GM23338 (cell line): ENCODE results near the gene ABR. TPM values are rescaled to one million over a fixed set of nuclear protein-coding genes. Genes with fewer than 3 reads are reported as not detected.

Experiments
- ATAC-seq: fragments of 200-7000 bp; cut with Tn5 transposase; 3 replicates; pipeline ENCODE4 v1.9.1; 2020
- DNase-seq: peaks from one replicate; pipeline ENCODE4 v3.0.0-alpha.2; 2015; ENCODE audit warnings: low spot score
- H2AFZ ChIP-seq: fragments of 200-600 bp; sonication (generic); 2 replicates; pipeline ENCODE4 v1.8.0; 2016; ENCODE audit warnings: antibody characterized with exemption, mild to moderate bottlenecking, moderate library complexity
- H3F3A ChIP-seq: fragments of 200-600 bp; sonication (generic); replicated peaks from 2 replicates; pipeline ENCODE4 v1.8.0; 2017; ENCODE audit warnings: antibody characterized with exemption, mixed run types, low read depth
- H3K27ac ChIP-seq: fragments of 200-600 bp; sonication (generic); 2 replicates; pipeline ENCODE4 v1.6.1; 2016; ENCODE audit warnings: low read depth
- H3K27me3 ChIP-seq: fragments of 200-600 bp; sonication (generic); 2 replicates; pipeline ENCODE4 v1.8.0; 2016; ENCODE audit warnings: mild to moderate bottlenecking, mixed run types, moderate library complexity; ENCODE audit not compliant: insufficient read depth
- H3K36me3 ChIP-seq: fragments of 200-600 bp; sonication (generic); 2 replicates; pipeline ENCODE4 v1.8.0; 2016; ENCODE audit warnings: mild to moderate bottlenecking; ENCODE audit not compliant: insufficient read depth
- H3K4me1 ChIP-seq: fragments of 200-600 bp; sonication (generic); 2 replicates; pipeline ENCODE4 v1.8.0; 2016; ENCODE audit warnings: mild to moderate bottlenecking, moderate library complexity; ENCODE audit not compliant: insufficient read depth
- H3K4me2 ChIP-seq: fragments of 200-600 bp; sonication (generic); 2 replicates; pipeline ENCODE4 v1.7.1; 2017; ENCODE audit warnings: mixed run types
- H3K4me3 ChIP-seq: fragments of 200-600 bp; sonication (generic); 2 replicates; pipeline ENCODE4 v1.6.1; 2016; ENCODE audit warnings: mixed run types
- H3K79me2 ChIP-seq: fragments of 200-600 bp; sonication (generic); replicated peaks from 2 replicates; pipeline ENCODE4 v1.8.0; 2017; ENCODE audit warnings: mild to moderate bottlenecking; ENCODE audit not compliant: insufficient read depth
- H3K9me2 ChIP-seq: fragments of 200-600 bp; sonication (generic); 2 replicates; pipeline ENCODE4 v1.8.0; 2017; ENCODE audit not compliant: insufficient read depth
- H4K20me1 ChIP-seq: fragments of 200-600 bp; sonication (generic); replicated peaks from 2 replicates; pipeline ENCODE4 v1.8.0; 2017; ENCODE audit warnings: mild to moderate bottlenecking; ENCODE audit not compliant: insufficient read depth
- H3K27ac Mint-ChIP-seq: 2 replicates; pipeline ENCODE4 v1.8.0; 2020; ENCODE audit warnings: inconsistent platforms, mild to moderate bottlenecking, moderate library complexity, mixed read lengths
- H3K27me3 Mint-ChIP-seq: 3 replicates; pipeline ENCODE4 v1.8.0; 2022; ENCODE audit warnings: low read depth, mild to moderate bottlenecking, moderate library complexity, mixed read lengths, inconsistent platforms; ENCODE audit not compliant: insufficient read depth, poor library complexity
- H3K36me3 Mint-ChIP-seq: 3 replicates; pipeline ENCODE4 v1.8.0; 2021; ENCODE audit warnings: low read depth, mild to moderate bottlenecking, inconsistent platforms, moderate library complexity, mixed read lengths
- H3K4me1 Mint-ChIP-seq: 3 replicates; pipeline ENCODE4 v1.8.0; 2020; ENCODE audit warnings: mild to moderate bottlenecking, inconsistent platforms, mixed read lengths
- H3K4me3 Mint-ChIP-seq: 3 replicates; pipeline ENCODE4 v1.8.0; 2021; ENCODE audit warnings: moderate library complexity, mild to moderate bottlenecking, inconsistent platforms, mixed read lengths
- H3K9me3 Mint-ChIP-seq: 3 replicates; pipeline ENCODE4 v1.8.0; 2020; ENCODE audit warnings: moderate library complexity, mild to moderate bottlenecking, inconsistent platforms, mixed read lengths
- EZH2 ChIP-seq: fragments of 200-600 bp; sonication (generic); IDR thresholded peaks from one replicate; pipeline ENCODE4 v1.8.0; 2017; ENCODE audit warnings: antibody characterized with exemption, mild to moderate bottlenecking, low read depth; ENCODE audit not compliant: unreplicated experiment
- EZH2phosphoT487 ChIP-seq: fragments of 200-600 bp; sonication (generic); IDR thresholded peaks from one replicate; pipeline ENCODE4 v1.8.1; 2018; ENCODE audit warnings: antibody characterized with exemption; ENCODE audit not compliant: unreplicated experiment
- REST ChIP-seq: IDR thresholded peaks from one replicate; pipeline ENCODE4 v1.6.1; 2018; ENCODE audit warnings: antibody characterized with exemption; ENCODE audit not compliant: unreplicated experiment
- ZNF114 ChIP-seq: fragments of 250-450 bp; sonication (Bioruptor Pico); IDR thresholded peaks from 2 replicates; pipeline ENCODE4 v1.5.0; 2020; ENCODE audit warnings: mild to moderate bottlenecking, moderate library complexity
- ZNF462 ChIP-seq: fragments of 250-450 bp; sonication (Bioruptor Pico); IDR thresholded peaks from 2 replicates; pipeline ENCODE4 v1.5.0; 2020; ENCODE audit warnings: mild to moderate bottlenecking, moderate library complexity
- polyA plus RNA-seq: library from polyadenylated mRNA; unstranded; fragments of >200 nt; fragmentation: Nextera tagmentation; extraction: Ambion mirVana; gene quantifications from 2 replicates; pipeline ENCODE4 v1.2.1, GENCODE V29; 2016
- total RNA-seq: library from RNA; depleted of rRNA; stranded (reverse); fragments of >200 nt; shearing (Covaris generic); gene quantifications from 2 replicates; pipeline ENCODE4 v1.2.3, GENCODE V29; 2014
- TF ChIP-seq, protein P1 (sequence below): IDR thresholded peaks from 2 replicates; pipeline ENCODE4 v1.6.1; 2016; ENCODE audit warnings: antibody characterized with exemption
- TF ChIP-seq, protein P2 (sequence below), 2 experiments: fragments of 200-600 bp in 1 of 2; sonication (generic) in 1 of 2; conservative IDR thresholded peaks; 2 replicates each; pipeline versions ENCODE4 v1.5.1 to v1.6.1; 2016 to 2017; ENCODE audit warnings: antibody characterized with exemption in 2 of 2, low read depth in 2 of 2, mild to moderate bottlenecking in 2 of 2, moderate library complexity in 1 of 2

Gene ABR
- total and polyA plus RNA-seq, 2 experiments from 2014 or later, result 15.0 to 27.7 TPM

GRCh38 chr17:1116602-1117001, 63.2 kb downstream of the ABR start:
- ATAC-seq (no peak), DNase-seq (no peak)
- peaks cover 7% of the 10 kb centered on the region for H3K4me1 ChIP-seq
- no peaks in the 10 kb centered on the region for H3K79me2 ChIP-seq
- Mint-ChIP-seq H3K4me3 (no peak overlapping the region), H3K9me3 (peaks cover 11% of the 10 kb centered on the region), H3K27ac (no peak overlapping the region), H3K36me3 (peaks cover 7% of the 10 kb centered on the region; the same call in 2 of the 3 replicates), H3K27me3 (peaks cover 5% of the 10 kb centered on the region), H3K4me1 (peaks cover 20% of the 10 kb centered on the region)
- no peaks in the 10 kb centered on the region for H3K9me2 ChIP-seq
- no peaks in the 10 kb centered on the region for H3K36me3 ChIP-seq
- H2AFZ ChIP-seq, result no peak overlapping the region
- no peak overlapping the region for H3K27ac ChIP-seq
- no peaks in the 10 kb centered on the region for H3K27me3 ChIP-seq
- no peaks in the 10 kb centered on the region; the same call in 1 of the 2 replicates for H4K20me1 ChIP-seq
- no peak overlapping the region for H3K4me2 ChIP-seq
- no peak for TF ChIP-seq ZNF462 (CRISPR knock-in tag)
- TF ChIP-seq EZH2phosphoT487, result no peak
- no peak for TF ChIP-seq REST
- TF ChIP-seq, protein P1, sequence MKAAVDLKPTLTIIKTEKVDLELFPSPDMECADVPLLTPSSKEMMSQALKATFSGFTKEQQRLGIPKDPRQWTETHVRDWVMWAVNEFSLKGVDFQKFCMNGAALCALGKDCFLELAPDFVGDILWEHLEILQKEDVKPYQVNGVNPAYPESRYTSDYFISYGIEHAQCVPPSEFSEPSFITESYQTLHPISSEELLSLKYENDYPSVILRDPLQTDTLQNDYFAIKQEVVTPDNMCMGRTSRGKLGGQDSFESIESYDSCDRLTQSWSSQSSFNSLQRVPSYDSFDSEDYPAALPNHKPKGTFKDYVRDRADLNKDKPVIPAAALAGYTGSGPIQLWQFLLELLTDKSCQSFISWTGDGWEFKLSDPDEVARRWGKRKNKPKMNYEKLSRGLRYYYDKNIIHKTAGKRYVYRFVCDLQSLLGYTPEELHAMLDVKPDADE, result no peak
- TF ChIP-seq, protein P2, sequence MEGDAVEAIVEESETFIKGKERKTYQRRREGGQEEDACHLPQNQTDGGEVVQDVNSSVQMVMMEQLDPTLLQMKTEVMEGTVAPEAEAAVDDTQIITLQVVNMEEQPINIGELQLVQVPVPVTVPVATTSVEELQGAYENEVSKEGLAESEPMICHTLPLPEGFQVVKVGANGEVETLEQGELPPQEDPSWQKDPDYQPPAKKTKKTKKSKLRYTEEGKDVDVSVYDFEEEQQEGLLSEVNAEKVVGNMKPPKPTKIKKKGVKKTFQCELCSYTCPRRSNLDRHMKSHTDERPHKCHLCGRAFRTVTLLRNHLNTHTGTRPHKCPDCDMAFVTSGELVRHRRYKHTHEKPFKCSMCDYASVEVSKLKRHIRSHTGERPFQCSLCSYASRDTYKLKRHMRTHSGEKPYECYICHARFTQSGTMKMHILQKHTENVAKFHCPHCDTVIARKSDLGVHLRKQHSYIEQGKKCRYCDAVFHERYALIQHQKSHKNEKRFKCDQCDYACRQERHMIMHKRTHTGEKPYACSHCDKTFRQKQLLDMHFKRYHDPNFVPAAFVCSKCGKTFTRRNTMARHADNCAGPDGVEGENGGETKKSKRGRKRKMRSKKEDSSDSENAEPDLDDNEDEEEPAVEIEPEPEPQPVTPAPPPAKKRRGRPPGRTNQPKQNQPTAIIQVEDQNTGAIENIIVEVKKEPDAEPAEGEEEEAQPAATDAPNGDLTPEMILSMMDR (conservative IDR thresholded peaks at IDR 0.05; ENCODE audit: low read depth in 2 of 2), result no peak
- no peak for TF ChIP-seq ZNF114
- TF ChIP-seq EZH2, result no peak
- no peak overlapping the region for H3K4me3 ChIP-seq
- H3F3A ChIP-seq, result peaks cover 4% of the 10 kb centered on the region; the same call in 1 of the 2 replicates
